ENCODE results near the gene DUOX1.

The DUOX1 gene

GRCh38 chr15:45187578-45187893 is 57.7 kb downstream of the DUOX1 start:
- TF ChIP-seq CTCF (IDR thresholded peaks at IDR 0.05; ENCODE audit: low read depth, low read length) = no peak
- peak overlapping the region; percentile 46 to 62 for H3K4me3 ChIP-seq (replicated peaks in 1 of 2; ENCODE audit: low read depth in 2 of 2, low read length in 2 of 2)
- DNase-seq (ENCODE audit: low read depth in 2 of 2) = no peak

GRCh38 chr15:45187894-45188830 is 58.4 kb downstream of the DUOX1 start, which contains the start of gene SHF:
SHF (minus strand) TSS chr15:45187966; CDS start chr15:45187951, 15 bp downstream.
- H3K4me3 ChIP-seq (replicated peaks in 1 of 2; ENCODE audit: low read depth in 2 of 2, low read length in 2 of 2) = peak within 1 kb of the TSS; percentile 46 to 62
- TF ChIP-seq CTCF (IDR thresholded peaks at IDR 0.05; ENCODE audit: low read depth, low read length) = no peak
- DNase-seq (ENCODE audit: low read depth in 2 of 2) = peak; percentile 9 to 59

GRCh38 chr15:45197512-45197911 is 67.7 kb downstream of the DUOX1 start:
- no peak for TF ChIP-seq CTCF (IDR thresholded peaks at IDR 0.05; ENCODE audit: low read depth, low read length)
- no peak overlapping the region for H3K4me3 ChIP-seq (replicated peaks in 1 of 2; ENCODE audit: low read depth in 2 of 2, low read length in 2 of 2)
- no peak for DNase-seq (ENCODE audit: low read depth in 2 of 2)

- H3K4me3 ChIP-seq (replicated peaks in 1 of 2; ENCODE audit: low read depth in 2 of 2, low read length in 2 of 2) = peak overlapping the region; percentile 82 to 83
- peak; percentile 89 for TF ChIP-seq CTCF (IDR thresholded peaks at IDR 0.05; ENCODE audit: low read depth, low read length)
- DNase-seq (ENCODE audit: low read depth in 2 of 2) = peak; percentile 98 to 99
Observed at GRCh38 chr15:45198337-45199135, 68.7 kb downstream of the DUOX1 start.

GRCh38 chr15:45199136-45199810 is 69.5 kb downstream of the DUOX1 start:
- DNase-seq (ENCODE audit: low read depth in 2 of 2) = peak in 1 of 2 donors; percentile 19
- peak overlapping the region; percentile 82 to 83 for H3K4me3 ChIP-seq (replicated peaks in 1 of 2; ENCODE audit: low read depth in 2 of 2, low read length in 2 of 2)
- no peak for TF ChIP-seq CTCF (IDR thresholded peaks at IDR 0.05; ENCODE audit: low read depth, low read length)

GRCh38 chr15:45200001-45200798 is 70.4 kb downstream of the DUOX1 start:
- DNase-seq (ENCODE audit: low read depth in 2 of 2) = peak; percentile 93 to 97
- peak overlapping the region; percentile 44 to 83 for H3K4me3 ChIP-seq (replicated peaks in 1 of 2; ENCODE audit: low read depth in 2 of 2, low read length in 2 of 2)
- TF ChIP-seq CTCF (IDR thresholded peaks at IDR 0.05; ENCODE audit: low read depth, low read length) = no peak

Measured in cardiac fibroblast (primary cell).